GM12878 (cell line): ENCODE results near the gene HS3ST6. TPM values are rescaled to one million over a fixed set of nuclear protein-coding genes. Genes with fewer than 3 reads are reported as not detected.

Experiments
- ATAC-seq: fragments of 200-7000 bp; cut with Tn5 transposase; 3 replicates; pipeline ENCODE4 v1.9.1; 2020; ENCODE audit warnings: mild to moderate bottlenecking, moderate library complexity
- BruUV-seq: library from RNA; stranded (reverse); fragments of 400-500 nt; replicated peaks from 2 replicates; lab custom pipeline; 2021; lab: Mats Ljungman, UMichigan
- CTCF ChIA-PET: fragments of 300-600 bp; sonication (Branson Sonifier 250); formaldehyde crosslinking; extraction: SDS; loops from one replicate; lab custom pipeline; 2021; ENCODE audit warnings: inconsistent platforms; lab: Yijun Ruan, JAX
- POLR2A ChIA-PET: fragments of 350-600 bp; formaldehyde crosslinking; extraction: SDS; loops from one replicate; lab custom pipeline; 2021; ENCODE audit warnings: inconsistent platforms; lab: Charles Lee
- RAD21 ChIA-PET: fragments of 300-600 bp; sonication (Branson Sonifier 250); formaldehyde crosslinking; loops from one replicate; lab custom pipeline; 2023; ENCODE audit warnings: antibody characterized with exemption; ENCODE audit not compliant: unreplicated experiment; lab: Charles Lee
- SMC1A ChIA-PET: fragments of 300-600 bp; sonication (Branson Sonifier 250); formaldehyde crosslinking; loops from one replicate; lab custom pipeline; 2023; ENCODE audit not compliant: unreplicated experiment, uncharacterized antibody; lab: Charles Lee
- DNase-seq: peaks from one replicate; pipeline ENCODE4 v3.0.0-alpha.2; 2011; ENCODE audit warnings: low read depth, low spot score
- FAIRE-seq: peaks from 3 replicates; lab custom pipeline; 2011; peaks lifted over from hg19 to GRCh38; lab: Jason Lieb, UNC
- H2AFZ ChIP-seq: 2 replicates; pipeline ENCODE4 v1.6.0; 2011; ENCODE audit warnings: low read depth, low read length, control low read depth; ENCODE audit not compliant: control insufficient read depth
- H3K27ac ChIP-seq: 2 replicates; pipeline ENCODE4 v1.5.1; 2011; ENCODE audit warnings: control low read depth; ENCODE audit not compliant: control insufficient read depth, insufficient read depth
- H3K27me3 ChIP-seq, 2 experiments: replicated peaks in 1 of 2; 2 replicates each; pipeline versions ENCODE4 v1.6.0 to v1.6.1; 2011; ENCODE audit warnings: low read length in 1 of 2; ENCODE audit not compliant: control insufficient read depth in 2 of 2, insufficient read depth in 2 of 2
- H3K36me3 ChIP-seq, 2 experiments: 2 replicates each; pipeline ENCODE4 v1.5.1; 2011; ENCODE audit warnings: low read length in 1 of 2; ENCODE audit not compliant: control insufficient read depth in 2 of 2, insufficient read depth in 2 of 2
- H3K4me1 ChIP-seq: 2 replicates; pipeline ENCODE4 v1.6.1; 2011; ENCODE audit warnings: mild to moderate bottlenecking, low read length, moderate library complexity, mixed read lengths; ENCODE audit not compliant: control insufficient read depth, insufficient read depth
- H3K4me2 ChIP-seq: 2 replicates; pipeline ENCODE4 v1.6.0; 2011; ENCODE audit warnings: control low read depth; ENCODE audit not compliant: control insufficient read depth, insufficient read depth
- H3K4me3 ChIP-seq: fragments of 200-600 bp; sonication (generic); 2 replicates; pipeline ENCODE4 v1.5.1; 2016
- H3K79me2 ChIP-seq: 2 replicates; pipeline ENCODE4 v1.6.0; 2011; ENCODE audit warnings: low read length; ENCODE audit not compliant: control insufficient read depth, insufficient read depth
- H3K9ac ChIP-seq: 2 replicates; pipeline ENCODE4 v1.8.0; 2011; ENCODE audit warnings: low read length, control low read depth, mixed read lengths; ENCODE audit not compliant: control insufficient read depth, insufficient read depth
- H3K9me3 ChIP-seq: replicated peaks from 3 replicates; pipeline ENCODE4 v1.5.1; 2011; ENCODE audit warnings: mild to moderate bottlenecking, low read length; ENCODE audit not compliant: control insufficient read depth, insufficient read depth
- H4K20me1 ChIP-seq: 2 replicates; pipeline ENCODE4 v1.6.0; 2011; ENCODE audit not compliant: control insufficient read depth, insufficient read depth
- EED ChIP-seq: sonication (generic); IDR thresholded peaks from 2 replicates; pipeline ENCODE4 v1.6.1; 2016; ENCODE audit warnings: antibody characterized with exemption, low read depth
- HSF1 ChIP-seq: fragments of 150-350 bp; IDR thresholded peaks from 2 replicates; pipeline ENCODE4 v1.6.1; 2014; ENCODE audit warnings: mild to moderate bottlenecking, low read depth, low read length
- IRF5 ChIP-seq: fragments of 450-650 bp; IDR thresholded peaks from 2 replicates; pipeline ENCODE4 v1.6.1; 2017; ENCODE audit warnings: borderline replicate concordance
- JUNB ChIP-seq: IDR thresholded peaks from 2 replicates; pipeline ENCODE4 v1.6.1; 2016; ENCODE audit warnings: antibody characterized with exemption, mild to moderate bottlenecking
- MEF2B ChIP-seq: fragments of 450-650 bp; IDR thresholded peaks from 2 replicates; pipeline ENCODE4 v1.6.1; 2018; ENCODE audit warnings: mild to moderate bottlenecking, moderate library complexity; ENCODE audit not compliant: partially characterized antibody, poor library complexity, severe bottlenecking
- MYC ChIP-seq: IDR thresholded peaks from 2 replicates; pipeline ENCODE4 v1.6.1; 2011; ENCODE audit warnings: mild to moderate bottlenecking, low read length, moderate library complexity, inconsistent platforms; ENCODE audit not compliant: insufficient read depth, insufficient replicate concordance, insufficient read length, severe bottlenecking
- NR2C2 ChIP-seq: IDR thresholded peaks from 2 replicates; pipeline ENCODE4 v1.6.1; 2011; ENCODE audit warnings: borderline replicate concordance, low read depth; ENCODE audit not compliant: control insufficient read depth, insufficient read length
- PML ChIP-seq: IDR thresholded peaks from 2 replicates; pipeline ENCODE4 v1.6.1; 2012; ENCODE audit warnings: low read length, inconsistent platforms
- STAT1 ChIP-seq: fragments of 450-650 bp; conservative IDR thresholded peaks from 2 replicates; pipeline ENCODE4 v1.6.1; 2014; ENCODE audit warnings: antibody characterized with exemption, mild to moderate bottlenecking
- WGBS: methylation state at CpG from one replicate; pipeline ENCODE4 v1.1.6; 2016; ENCODE audit warnings: low lambda C conversion rate; ENCODE audit not compliant: insufficient replicate concordance, insufficient coverage; ENCODE audit errors: missing lambda C conversion rate; 5-methylcytosine and 5-hydroxymethylcytosine counted together
- in situ Hi-C: fragments of 300-500 bp; cut with MboI; formaldehyde crosslinking; loops from 9 replicates; pipeline ENCODE4 v1.14.3; 2018; ENCODE audit warnings: mixed read lengths
- intact Hi-C: fragments of 100-400 bp; cut with micrococcal nuclease; formaldehyde crosslinking; loops from one replicate; pipeline ENCODE4 v1.14.2; 2022; ENCODE audit not compliant: unreplicated experiment
- polyA plus RNA-seq, 11 experiments: library from polyadenylated mRNA; depleted of rRNA in 4 of 11; unstranded in 6 of 11; stranded (reverse) in 5 of 11; fragments of >200 nt; fragmentation: Nextera tagmentation in 4 of 11; fragmentation: Illumina TruSeq in 1 of 11; extraction: Ambion mirVana in 4 of 11; extraction: Trizol in 1 of 11; gene quantifications; 1 replicate in 1 of 11; 2 replicates in 10 of 11; pipeline versions ENCODE4 v1.2.1 to v1.2.3, GENCODE V29; 2011 to 2016; ENCODE audit warnings: inconsistent platforms in 2 of 11, missing spikeins in 2 of 11, low read depth in 1 of 11
- total RNA-seq, 4 experiments: library from RNA; depleted of rRNA in 3 of 4; stranded (reverse); fragments of >200 nt in 3 of 4; fragmentation: Illumina TruSeq in 1 of 4; extraction: Trizol in 1 of 4; gene quantifications; 2 replicates each; pipeline versions ENCODE4 v1.2.1 to v1.2.3, GENCODE V29; 2013 to 2021

The HS3ST6 gene
- total and polyA plus RNA-seq, 10 of the 15 experiments (the other 5 are each of a cell fraction or from before 2014, with no cell fraction given): not detected

GRCh38 chr16:1926271-1926670 is 8.1 kb upstream of the HS3ST6 start:
- Histone ChIP-seq H2AFZ (no peak overlapping the region), H3K4me1 (no peaks in the 10 kb centered on the region; the same call in 1 of the 2 replicates), H3K27ac (no peak overlapping the region), H3K9ac (no peak overlapping the region), H3K9me3 (no peaks in the 10 kb centered on the region), H3K79me2 (no peaks in the 10 kb centered on the region), H3K36me3 (no peaks in the 10 kb centered on the region), H3K27me3 (no peaks in the 10 kb centered on the region), H3K4me2 (no peak overlapping the region), H4K20me1 (no peaks in the 10 kb centered on the region), H3K4me3 (no peak overlapping the region)
- POLR2A ChIA-PET: no interaction called here
- FAIRE-seq (no peak), DNase-seq (no peak), ATAC-seq (no peak)
- CTCF ChIA-PET: interaction anchor here (1.2 to 4.2 kb wide), 2 partner anchors 63 to 82 kb away, joined by 3 to 21 read pairs; no protein-coding TSS in a partner anchor
- BruUV-seq: no TSS peak
- WGBS: 26% methylated on average over 9 of the region's 11 CpGs
- intact Hi-C loops (no loop called here), in situ Hi-C loops (no loop called here)
- RAD21 ChIA-PET: no interaction called here
- SMC1A ChIA-PET: no interaction called here
- no peak for TF ChIP-seq MYC
- TF ChIP-seq EED: no peak
- no peak for TF ChIP-seq HSF1

GRCh38 chr16:1924095-1924494 is 5.9 kb upstream of the HS3ST6 start:
- H3K36me3 ChIP-seq: no peaks in the 10 kb centered on the region; a peak in 1 of 4 replicates
- no peak overlapping the region for H3K9ac ChIP-seq
- POLR2A ChIA-PET: no interaction called here
- intact Hi-C loops: no loop called here
- no TSS peak for BruUV-seq
- H3K4me3 ChIP-seq: no peak overlapping the region
- DNase-seq: no peak
- in situ Hi-C loops: no loop called here
- RAD21 ChIA-PET: no interaction called here
- no peak for FAIRE-seq
- no peak overlapping the region for H3K27ac ChIP-seq
- H3K9me3 ChIP-seq: no peaks in the 10 kb centered on the region
- no peaks in the 10 kb centered on the region for H3K79me2 ChIP-seq
- SMC1A ChIA-PET: no interaction called here
- no peak for ATAC-seq
- H2AFZ ChIP-seq: no peak overlapping the region
- no peak for TF ChIP-seq MEF2B
- TF ChIP-seq JUNB: no peak
- TF ChIP-seq HSF1: no peak
- TF ChIP-seq PML: no peak
- no peak for TF ChIP-seq NR2C2
- no peak for TF ChIP-seq IRF5
- TF ChIP-seq STAT1: no peak
- CTCF ChIA-PET: interaction anchor here (1.5 kb wide), 1 partner anchor 60 kb away, joined by 4 read pairs; no protein-coding TSS in a partner anchor
- H3K4me1 ChIP-seq: no peaks in the 10 kb centered on the region; the same call in 1 of the 2 replicates
- H3K27me3 ChIP-seq: no peaks in the 10 kb centered on the region; a peak in 3 of 4 replicates
- WGBS: 28% methylated on average over 5 of the region's 5 CpGs
- H4K20me1 ChIP-seq: no peaks in the 10 kb centered on the region
- H3K4me2 ChIP-seq: no peak overlapping the region
